Subcutaneous adipose tissue (tissue), 4 donors: ENCODE measurements around the gene PIK3CA. TPM values are rescaled to one million over a fixed set of nuclear protein-coding genes. Genes with fewer than 3 reads are reported as not detected.

Source experiments
- CTCF ChIP-seq: fragments of 450-650 bp; IDR thresholded peaks from one replicate; pipeline ENCODE4 v1.5.1; 2016; ENCODE audit warnings: low read depth, mild to moderate bottlenecking, control low read depth, antibody characterized with exemption, moderate library complexity
- total RNA-seq, 4 donors: library from RNA; depleted of rRNA; stranded (reverse); fragments of >200 nt; gene quantifications; one replicate each; pipeline ENCODE4 v1.1.0, GENCODE V29; 2016

Gene PIK3CA
- total RNA-seq, 4 donors from 2014 or later, result 45.2 to 81.7 (median 61.3) TPM

- no peak for TF ChIP-seq CTCF
These were observed 27.2 kb downstream of the PIK3CA start for GRCh38 chr3:179175358-179175757.

- TF ChIP-seq CTCF, result no peak
These were observed 29.5 kb downstream of the PIK3CA start for GRCh38 chr3:179177611-179178010.

GRCh38 chr3:179179256-179179655, 31.1 kb downstream of the PIK3CA start:
- TF ChIP-seq CTCF, result no peak

GRCh38 chr3:179179979-179180759, 32.0 kb downstream of the PIK3CA start:
- no peak for TF ChIP-seq CTCF

- no peak for TF ChIP-seq CTCF
These were observed 32.9 kb downstream of the PIK3CA start for GRCh38 chr3:179181021-179181472.

GRCh38 chr3:179181993-179182551, 33.9 kb downstream of the PIK3CA start:
- TF ChIP-seq CTCF, result no peak

- no peak for TF ChIP-seq CTCF
These were observed 34.7 kb downstream of the PIK3CA start for GRCh38 chr3:179182902-179183301.
